HFFc6 (cell line): Measurements from ENCODE around the gene EMC8. TPM values are rescaled to one million over a fixed set of nuclear protein-coding genes. Genes with fewer than 3 reads are reported as not detected.
"Not testable (repeated sequence)": the region's sequence is repeated elsewhere in the genome, so short reads cannot be mapped to it uniquely, and the experiment has no call there.

ENCODE experiments used
- DNase-seq: peaks from one replicate; pipeline ENCODE4 v3.0.0-alpha.2; 2018
- H3K27ac Mint-ChIP-seq: 2 replicates; pipeline ENCODE4 v1.8.0; 2020; ENCODE audit warnings: mild to moderate bottlenecking, mixed read lengths
- H3K27me3 Mint-ChIP-seq: 2 replicates; pipeline ENCODE4 v1.8.0; 2021; ENCODE audit warnings: mild to moderate bottlenecking, moderate library complexity, mixed read lengths; ENCODE audit not compliant: insufficient read depth
- H3K36me3 Mint-ChIP-seq: 2 replicates; pipeline ENCODE4 v1.8.0; 2021; ENCODE audit warnings: low read depth, mixed read lengths
- H3K4me1 Mint-ChIP-seq: 2 replicates; pipeline ENCODE4 v1.8.0; 2020; ENCODE audit warnings: low read depth, mixed read lengths
- H3K4me3 Mint-ChIP-seq: 2 replicates; pipeline ENCODE4 v1.8.0; 2020; ENCODE audit warnings: mild to moderate bottlenecking, moderate library complexity, mixed read lengths
- H3K9me3 Mint-ChIP-seq: 2 replicates; pipeline ENCODE4 v1.8.0; 2020; ENCODE audit warnings: mild to moderate bottlenecking, mixed read lengths
- total RNA-seq, 6 experiments: library from RNA; stranded (reverse); fragmentation: NEBNext Ultra II Directional; extraction: Animal tissue kit (Norgen Biotek cat#: 25700); gene quantifications; 2 replicates in 1 of 6; 3 replicates in 5 of 6; pipeline ENCODE4 v1.2.3, GENCODE V29; 2021
- TF ChIP-seq, protein P1 (sequence below): fragments of 200-600 bp; sonication (generic); IDR thresholded peaks from 2 replicates; pipeline ENCODE4 v1.5.0; 2021; ENCODE audit warnings: antibody characterized with exemption, mild to moderate bottlenecking

EMC8 gene
- total RNA-seq, 6 experiments from 2014 or later, result 31.7 to 38.4 (median 36.6) TPM

DNA sequence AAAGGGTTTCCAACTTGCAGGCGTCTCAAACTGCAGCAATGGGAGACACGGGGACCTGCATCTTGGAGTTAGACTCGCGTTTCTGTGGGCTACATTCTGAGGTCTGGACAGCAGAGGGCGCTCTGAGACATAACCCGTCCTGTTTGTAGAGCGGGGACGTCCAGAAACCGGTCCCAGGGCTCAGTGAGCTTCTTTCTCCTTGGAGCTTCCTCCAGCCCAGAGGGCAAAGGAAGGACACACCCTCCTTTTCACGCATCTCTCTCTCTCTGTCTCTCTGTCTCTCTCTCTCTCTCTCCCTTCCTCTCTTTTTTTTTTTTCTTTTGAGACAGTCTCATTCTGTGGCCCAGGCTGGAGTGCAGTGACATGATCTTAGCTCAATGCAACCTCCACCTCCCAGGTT is 19.9 kb upstream of the EMC8 start:
- Mint-ChIP-seq H3K36me3 (no peaks in the 10 kb centered on the region), H3K4me1 (no peaks in the 10 kb centered on the region), H3K4me3 (no peak overlapping the region), H3K27me3 (peaks cover 27% of the 10 kb centered on the region), H3K9me3 (no peaks in the 10 kb centered on the region), H3K27ac (no peak overlapping the region)
- TF ChIP-seq, protein P1, sequence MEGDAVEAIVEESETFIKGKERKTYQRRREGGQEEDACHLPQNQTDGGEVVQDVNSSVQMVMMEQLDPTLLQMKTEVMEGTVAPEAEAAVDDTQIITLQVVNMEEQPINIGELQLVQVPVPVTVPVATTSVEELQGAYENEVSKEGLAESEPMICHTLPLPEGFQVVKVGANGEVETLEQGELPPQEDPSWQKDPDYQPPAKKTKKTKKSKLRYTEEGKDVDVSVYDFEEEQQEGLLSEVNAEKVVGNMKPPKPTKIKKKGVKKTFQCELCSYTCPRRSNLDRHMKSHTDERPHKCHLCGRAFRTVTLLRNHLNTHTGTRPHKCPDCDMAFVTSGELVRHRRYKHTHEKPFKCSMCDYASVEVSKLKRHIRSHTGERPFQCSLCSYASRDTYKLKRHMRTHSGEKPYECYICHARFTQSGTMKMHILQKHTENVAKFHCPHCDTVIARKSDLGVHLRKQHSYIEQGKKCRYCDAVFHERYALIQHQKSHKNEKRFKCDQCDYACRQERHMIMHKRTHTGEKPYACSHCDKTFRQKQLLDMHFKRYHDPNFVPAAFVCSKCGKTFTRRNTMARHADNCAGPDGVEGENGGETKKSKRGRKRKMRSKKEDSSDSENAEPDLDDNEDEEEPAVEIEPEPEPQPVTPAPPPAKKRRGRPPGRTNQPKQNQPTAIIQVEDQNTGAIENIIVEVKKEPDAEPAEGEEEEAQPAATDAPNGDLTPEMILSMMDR, result peak; percentile 87
- peak; percentile 66 for DNase-seq

DNA sequence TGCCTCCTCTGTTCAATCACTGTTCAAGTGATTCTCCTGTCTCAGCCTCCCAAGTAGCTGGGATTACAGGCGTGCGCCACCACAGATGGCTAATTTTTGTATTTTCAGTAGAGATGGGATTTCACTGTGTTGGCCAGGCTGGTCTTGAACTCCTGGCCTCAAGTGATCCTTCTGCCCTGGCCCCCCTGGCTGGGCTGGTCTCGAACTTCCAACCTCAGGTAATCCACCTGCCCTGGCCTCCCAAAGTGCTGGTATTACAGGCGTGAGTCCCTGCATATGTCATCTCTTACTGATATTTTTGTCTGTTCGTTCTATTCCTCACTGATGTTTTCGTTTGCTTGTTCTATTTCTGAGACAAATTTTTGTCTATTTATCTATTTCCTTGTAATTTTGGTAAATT is 17.9 kb upstream of the EMC8 start:
- H3K36me3 Mint-ChIP-seq, DNase-seq, H3K27ac Mint-ChIP-seq, H3K9me3 Mint-ChIP-seq, H3K4me3 Mint-ChIP-seq, H3K4me1 Mint-ChIP-seq: not testable (repeated sequence)
- H3K27me3 Mint-ChIP-seq, result peaks cover 36% of the 10 kb centered on the region

DNA sequence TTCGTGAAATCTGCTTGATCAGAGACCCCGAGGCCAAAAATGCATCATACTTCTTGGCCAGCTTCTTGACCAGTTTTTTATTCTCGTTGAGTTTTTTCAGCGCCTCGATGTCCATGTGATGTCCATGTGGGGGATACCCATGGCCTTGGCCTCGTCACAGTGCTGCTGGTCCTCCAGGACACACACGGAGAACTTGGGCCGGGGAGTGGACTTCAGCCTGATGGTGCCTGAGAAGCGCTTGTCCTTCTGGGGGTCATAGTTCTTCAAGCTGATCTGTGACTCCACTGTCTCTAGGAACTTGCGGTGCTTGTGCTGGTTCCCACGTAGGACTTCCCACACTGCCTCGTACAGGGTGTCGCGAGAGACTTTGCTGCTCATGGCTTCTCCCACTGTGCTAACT is 16.8 kb upstream of the EMC8 start:
- Mint-ChIP-seq H3K27me3 (peaks cover 45% of the 10 kb centered on the region), H3K4me1 (peaks cover 11% of the 10 kb centered on the region; the same call in 1 of the 2 replicates), H3K9me3 (no peaks in the 10 kb centered on the region), H3K4me3 (no peak overlapping the region), H3K27ac (no peak overlapping the region), H3K36me3 (no peaks in the 10 kb centered on the region)
- DNase-seq, result no peak
- TF ChIP-seq, protein P1, result no peak

DNA sequence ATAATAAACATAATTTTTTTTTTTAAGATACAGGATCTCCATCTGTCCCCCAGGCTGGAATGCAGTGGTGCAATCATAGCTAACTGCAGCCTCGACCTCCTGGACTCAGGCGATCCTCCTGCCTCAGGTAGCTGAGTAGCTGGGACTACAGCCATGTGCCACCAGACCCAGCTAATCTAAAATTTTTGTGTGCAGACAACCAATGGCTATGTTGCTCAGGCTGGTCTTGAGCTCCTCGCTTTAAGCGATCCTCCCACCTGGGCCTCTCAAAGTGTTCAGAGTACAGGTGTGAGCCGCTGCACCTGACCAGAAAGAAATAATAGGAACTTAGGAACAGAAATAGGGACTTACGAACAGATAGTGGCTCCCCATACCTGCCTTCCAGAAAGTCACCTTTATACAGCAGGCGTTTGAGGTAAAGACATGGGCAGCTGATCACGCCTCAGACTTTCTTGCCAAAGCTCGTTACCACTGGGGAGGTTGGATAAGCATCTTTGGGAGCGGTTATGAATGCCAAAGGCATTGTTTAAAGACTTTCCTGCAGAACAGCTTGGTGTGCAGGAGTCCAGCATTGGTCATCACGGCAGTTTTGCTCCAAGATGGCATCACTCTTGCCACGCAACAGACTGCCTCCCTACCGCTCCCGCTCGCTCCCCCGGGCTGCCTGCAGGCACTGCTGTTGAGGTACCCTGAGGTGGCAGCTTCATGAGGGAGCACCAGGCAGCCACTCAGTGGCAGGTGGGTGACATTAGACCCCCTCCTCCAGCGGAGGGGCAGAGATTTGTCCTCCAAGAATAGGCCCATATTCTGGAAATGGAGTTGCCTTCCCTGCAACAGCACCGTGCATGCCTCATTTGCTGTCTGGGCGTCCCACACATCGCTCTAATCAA is 13.7 kb upstream of the EMC8 start:
- no peak for DNase-seq
- Mint-ChIP-seq H3K4me3 (no peak overlapping the region), H3K27ac (no peak overlapping the region), H3K9me3 (no peaks in the 10 kb centered on the region), H3K4me1 (peaks cover 11% of the 10 kb centered on the region; the same call in 1 of the 2 replicates), H3K27me3 (peaks cover 53% of the 10 kb centered on the region), H3K36me3 (no peaks in the 10 kb centered on the region)
- TF ChIP-seq, protein P1, result no peak

DNA sequence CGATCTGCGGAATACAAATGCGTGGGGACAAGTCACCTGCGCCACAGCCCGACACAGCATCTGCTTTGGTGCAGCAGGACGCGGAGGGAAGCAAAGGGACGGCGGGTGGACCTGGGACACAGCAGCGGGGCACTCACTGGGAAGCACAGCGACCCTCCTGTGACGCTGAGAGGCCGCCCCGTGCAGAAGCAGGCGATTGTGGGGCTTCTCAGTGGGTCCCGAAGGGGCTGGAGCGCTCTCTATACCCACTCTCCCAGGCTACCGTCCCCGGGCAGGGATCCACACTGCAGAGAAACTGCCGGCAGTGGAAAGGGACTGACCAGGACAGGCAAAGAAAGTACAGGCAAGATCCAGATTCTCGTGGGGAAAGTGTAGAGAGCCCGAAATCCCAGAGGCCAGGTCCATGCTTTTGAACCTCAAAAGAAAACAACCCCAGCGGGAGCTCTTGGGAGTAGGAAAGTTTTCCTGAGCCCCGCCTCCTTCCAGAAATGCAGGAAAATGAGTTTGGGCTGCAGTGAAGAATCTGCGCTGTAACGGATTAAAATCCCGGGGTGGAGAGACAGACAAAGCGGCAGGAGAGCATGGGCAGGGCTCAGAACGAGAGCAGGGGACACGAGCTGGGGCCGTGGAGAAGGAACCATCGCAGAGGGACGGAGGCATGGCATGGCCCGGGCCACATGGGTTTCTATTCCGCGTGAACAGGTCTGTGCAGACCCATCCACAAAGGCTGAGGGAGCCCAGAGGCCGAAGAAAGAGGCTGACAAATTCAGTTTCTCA is 12.9 kb upstream of the EMC8 start:
- no peaks in the 10 kb centered on the region for H3K36me3 Mint-ChIP-seq
- no peaks in the 10 kb centered on the region for H3K9me3 Mint-ChIP-seq
- TF ChIP-seq, protein P1, result no peak
- no peak for DNase-seq
- peak overlapping the region; percentile 6; the same call in 1 of the 2 replicates for H3K4me3 Mint-ChIP-seq
- H3K27me3 Mint-ChIP-seq, result peaks cover 50% of the 10 kb centered on the region
- no peak overlapping the region for H3K27ac Mint-ChIP-seq
- H3K4me1 Mint-ChIP-seq, result peaks cover 11% of the 10 kb centered on the region; the same call in 1 of the 2 replicates

DNA sequence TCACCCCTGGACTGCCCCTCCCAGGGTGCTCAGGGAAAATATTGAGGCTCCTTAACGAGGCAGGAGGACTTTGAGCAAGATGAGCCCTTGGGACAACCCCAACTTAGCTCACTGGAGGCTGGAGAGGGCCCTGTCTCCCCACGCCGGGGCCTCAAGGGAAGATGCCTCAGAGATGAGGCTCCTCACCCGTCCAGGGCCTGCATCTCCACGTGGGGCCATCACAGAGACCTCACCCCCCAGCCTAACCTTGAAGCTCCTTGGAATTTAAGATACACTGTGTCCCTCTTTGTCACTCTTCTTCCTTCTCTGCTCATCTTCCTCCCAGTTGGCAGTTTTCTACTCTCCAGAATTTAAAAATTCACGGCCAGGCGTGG is 11.4 kb upstream of the EMC8 start:
- Mint-ChIP-seq H3K4me1 (peaks cover 11% of the 10 kb centered on the region; the same call in 1 of the 2 replicates), H3K9me3 (no peaks in the 10 kb centered on the region), H3K36me3 (peaks cover 9% of the 10 kb centered on the region), H3K27me3 (peaks cover 42% of the 10 kb centered on the region), H3K4me3 (no peak overlapping the region), H3K27ac (no peak overlapping the region)
- TF ChIP-seq, protein P1, result no peak
- no peak for DNase-seq
